GM12878 (cell line): ENCODE results near the gene CETN1. TPM values are rescaled to one million over a fixed set of nuclear protein-coding genes. Genes with fewer than 3 reads are reported as not detected.

Experiments
- ATAC-seq: fragments of 200-7000 bp; cut with Tn5 transposase; 3 replicates; pipeline ENCODE4 v1.9.1; 2020; ENCODE audit warnings: mild to moderate bottlenecking, moderate library complexity
- BruUV-seq: library from RNA; stranded (reverse); fragments of 400-500 nt; replicated peaks from 2 replicates; lab custom pipeline; 2021; lab: Mats Ljungman, UMichigan
- CTCF ChIA-PET: fragments of 300-600 bp; sonication (Branson Sonifier 250); formaldehyde crosslinking; extraction: SDS; loops from one replicate; lab custom pipeline; 2021; ENCODE audit warnings: inconsistent platforms; lab: Yijun Ruan, JAX
- POLR2A ChIA-PET: fragments of 350-600 bp; formaldehyde crosslinking; extraction: SDS; loops from one replicate; lab custom pipeline; 2021; ENCODE audit warnings: inconsistent platforms; lab: Charles Lee
- RAD21 ChIA-PET: fragments of 300-600 bp; sonication (Branson Sonifier 250); formaldehyde crosslinking; loops from one replicate; lab custom pipeline; 2023; ENCODE audit warnings: antibody characterized with exemption; ENCODE audit not compliant: unreplicated experiment; lab: Charles Lee
- SMC1A ChIA-PET: fragments of 300-600 bp; sonication (Branson Sonifier 250); formaldehyde crosslinking; loops from one replicate; lab custom pipeline; 2023; ENCODE audit not compliant: unreplicated experiment, uncharacterized antibody; lab: Charles Lee
- DNase-seq: peaks from one replicate; pipeline ENCODE4 v3.0.0-alpha.2; 2011; ENCODE audit warnings: low read depth, low spot score
- FAIRE-seq: peaks from 3 replicates; lab custom pipeline; 2011; peaks lifted over from hg19 to GRCh38; lab: Jason Lieb, UNC
- H2AFZ ChIP-seq: 2 replicates; pipeline ENCODE4 v1.6.0; 2011; ENCODE audit warnings: low read depth, low read length, control low read depth; ENCODE audit not compliant: control insufficient read depth
- H3K27ac ChIP-seq: 2 replicates; pipeline ENCODE4 v1.5.1; 2011; ENCODE audit warnings: control low read depth; ENCODE audit not compliant: control insufficient read depth, insufficient read depth
- H3K27me3 ChIP-seq, 2 experiments: replicated peaks in 1 of 2; 2 replicates each; pipeline versions ENCODE4 v1.6.0 to v1.6.1; 2011; ENCODE audit warnings: low read length in 1 of 2; ENCODE audit not compliant: control insufficient read depth in 2 of 2, insufficient read depth in 2 of 2
- H3K36me3 ChIP-seq, 2 experiments: 2 replicates each; pipeline ENCODE4 v1.5.1; 2011; ENCODE audit warnings: low read length in 1 of 2; ENCODE audit not compliant: control insufficient read depth in 2 of 2, insufficient read depth in 2 of 2
- H3K4me1 ChIP-seq: 2 replicates; pipeline ENCODE4 v1.6.1; 2011; ENCODE audit warnings: mild to moderate bottlenecking, low read length, moderate library complexity, mixed read lengths; ENCODE audit not compliant: control insufficient read depth, insufficient read depth
- H3K4me2 ChIP-seq: 2 replicates; pipeline ENCODE4 v1.6.0; 2011; ENCODE audit warnings: control low read depth; ENCODE audit not compliant: control insufficient read depth, insufficient read depth
- H3K4me3 ChIP-seq: fragments of 200-600 bp; sonication (generic); 2 replicates; pipeline ENCODE4 v1.5.1; 2016
- H3K79me2 ChIP-seq: 2 replicates; pipeline ENCODE4 v1.6.0; 2011; ENCODE audit warnings: low read length; ENCODE audit not compliant: control insufficient read depth, insufficient read depth
- H3K9ac ChIP-seq: 2 replicates; pipeline ENCODE4 v1.8.0; 2011; ENCODE audit warnings: low read length, control low read depth, mixed read lengths; ENCODE audit not compliant: control insufficient read depth, insufficient read depth
- H3K9me3 ChIP-seq: replicated peaks from 3 replicates; pipeline ENCODE4 v1.5.1; 2011; ENCODE audit warnings: mild to moderate bottlenecking, low read length; ENCODE audit not compliant: control insufficient read depth, insufficient read depth
- H4K20me1 ChIP-seq: 2 replicates; pipeline ENCODE4 v1.6.0; 2011; ENCODE audit not compliant: control insufficient read depth, insufficient read depth
- ATF3 ChIP-seq: IDR thresholded peaks from 2 replicates; pipeline ENCODE4 v1.6.1; 2011; ENCODE audit warnings: low read depth, mild to moderate bottlenecking, low read length, moderate library complexity, borderline replicate concordance; ENCODE audit errors: extremely low read depth
- BRCA1 ChIP-seq: IDR thresholded peaks from 2 replicates; pipeline ENCODE4 v1.6.1; 2011; ENCODE audit warnings: low read depth, low read length, improper control_type of control experiment
- CUX1 ChIP-seq: IDR thresholded peaks from 2 replicates; pipeline ENCODE4 v1.6.1; 2012; ENCODE audit warnings: improper control_type of control experiment, low read depth, low read length; ENCODE audit not compliant: insufficient replicate concordance
- EED ChIP-seq: sonication (generic); IDR thresholded peaks from 2 replicates; pipeline ENCODE4 v1.6.1; 2016; ENCODE audit warnings: antibody characterized with exemption, low read depth
- FOXM1 ChIP-seq: IDR thresholded peaks from 2 replicates; pipeline ENCODE4 v1.6.1; 2012; ENCODE audit warnings: low read depth, mild to moderate bottlenecking, inconsistent platforms, low read length, moderate library complexity
- HDAC2 ChIP-seq: fragments of 200-600 bp; sonication (generic); IDR thresholded peaks from 2 replicates; pipeline ENCODE4 v1.6.1; 2017
- MYB ChIP-seq: fragments of 150-350 bp; IDR thresholded peaks from 2 replicates; pipeline ENCODE4 v1.6.1; 2014; ENCODE audit warnings: mild to moderate bottlenecking, low read depth, low read length, borderline replicate concordance
- NFYA ChIP-seq: IDR thresholded peaks from 2 replicates; pipeline ENCODE4 v1.6.1; 2011; ENCODE audit warnings: low read depth, mild to moderate bottlenecking, low read length, improper control_type of control experiment, borderline replicate concordance
- NR2F1 ChIP-seq: fragments of 450-650 bp; conservative IDR thresholded peaks from 2 replicates; pipeline ENCODE4 v1.6.1; 2017; ENCODE audit warnings: mild to moderate bottlenecking
- NRF1 ChIP-seq: conservative IDR thresholded peaks from 2 replicates; pipeline ENCODE4 v1.6.1; 2011; ENCODE audit warnings: mild to moderate bottlenecking, low read depth, low read length, improper control_type of control experiment
- PAX5 ChIP-seq: IDR thresholded peaks from 2 replicates; pipeline ENCODE4 v1.6.1; 2011; ENCODE audit warnings: low read depth, low read length, borderline replicate concordance
- TCF12 ChIP-seq: IDR thresholded peaks from 2 replicates; pipeline ENCODE4 v1.6.1; 2011; ENCODE audit warnings: low read depth, mild to moderate bottlenecking, low read length
- ZNF207 ChIP-seq: fragments of 450-650 bp; IDR thresholded peaks from 2 replicates; pipeline ENCODE4 v1.6.1; 2014; ENCODE audit warnings: antibody characterized with exemption, mild to moderate bottlenecking, borderline replicate concordance
- ZSCAN29 ChIP-seq: fragments of 450-650 bp; IDR thresholded peaks from 2 replicates; pipeline ENCODE4 v1.6.1; 2017; ENCODE audit warnings: mild to moderate bottlenecking, moderate library complexity
- WGBS: methylation state at CpG from one replicate; pipeline ENCODE4 v1.1.6; 2016; ENCODE audit warnings: low lambda C conversion rate; ENCODE audit not compliant: insufficient replicate concordance, insufficient coverage; ENCODE audit errors: missing lambda C conversion rate; 5-methylcytosine and 5-hydroxymethylcytosine counted together
- in situ Hi-C: fragments of 300-500 bp; cut with MboI; formaldehyde crosslinking; loops from 9 replicates; pipeline ENCODE4 v1.14.3; 2018; ENCODE audit warnings: mixed read lengths
- intact Hi-C: fragments of 100-400 bp; cut with micrococcal nuclease; formaldehyde crosslinking; loops from one replicate; pipeline ENCODE4 v1.14.2; 2022; ENCODE audit not compliant: unreplicated experiment
- polyA plus RNA-seq, 11 experiments: library from polyadenylated mRNA; depleted of rRNA in 4 of 11; unstranded in 6 of 11; stranded (reverse) in 5 of 11; fragments of >200 nt; fragmentation: Nextera tagmentation in 4 of 11; fragmentation: Illumina TruSeq in 1 of 11; extraction: Ambion mirVana in 4 of 11; extraction: Trizol in 1 of 11; gene quantifications; 1 replicate in 1 of 11; 2 replicates in 10 of 11; pipeline versions ENCODE4 v1.2.1 to v1.2.3, GENCODE V29; 2011 to 2016; ENCODE audit warnings: inconsistent platforms in 2 of 11, missing spikeins in 2 of 11, low read depth in 1 of 11
- total RNA-seq, 4 experiments: library from RNA; depleted of rRNA in 3 of 4; stranded (reverse); fragments of >200 nt in 3 of 4; fragmentation: Illumina TruSeq in 1 of 4; extraction: Trizol in 1 of 4; gene quantifications; 2 replicates each; pipeline versions ENCODE4 v1.2.1 to v1.2.3, GENCODE V29; 2013 to 2021
- TF ChIP-seq, protein P1 (sequence below): IDR thresholded peaks from 2 replicates; pipeline ENCODE4 v1.6.1; 2012; ENCODE audit warnings: low read depth, low read length, improper control_type of control experiment

CETN1 gene
- total and polyA plus RNA-seq, 10 of the 15 experiments (the other 5 are each of a cell fraction or from before 2014, with no cell fraction given) = not detected

- no peak for TF ChIP-seq CUX1
- no peak for TF ChIP-seq BRCA1
- TF ChIP-seq PAX5 = no peak
- TF ChIP-seq NRF1 = no peak
- TF ChIP-seq FOXM1 = no peak
- no peak for TF ChIP-seq HDAC2
- no peak for TF ChIP-seq MYB
- no peak for TF ChIP-seq ZSCAN29
Observed at GRCh38 chr18:612156-612555, 32.0 kb downstream of the CETN1 start (continued).

DNA sequence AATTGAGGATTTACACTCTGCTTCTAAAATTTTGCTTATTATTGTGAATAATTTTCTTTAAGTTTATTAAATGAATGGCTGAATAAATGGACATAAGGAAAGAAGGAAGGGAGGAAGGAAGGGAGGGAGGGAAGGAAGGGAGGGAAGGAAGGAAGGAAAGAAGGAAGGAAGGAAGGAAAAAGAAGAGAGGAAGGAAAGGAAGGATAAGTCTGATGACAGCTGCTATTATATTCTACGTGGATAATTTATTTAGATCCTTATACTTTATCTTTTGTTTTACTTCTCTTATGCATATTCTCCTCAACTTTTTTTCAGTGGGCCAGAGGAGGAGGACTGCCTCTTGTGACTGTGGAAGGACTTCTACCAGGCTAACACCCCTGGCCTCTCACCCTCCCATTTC is 34.0 kb downstream of the CETN1 start:
- Histone ChIP-seq H2AFZ (no peak overlapping the region), H3K36me3 (no peaks in the 10 kb centered on the region), H3K4me1 (no peaks in the 10 kb centered on the region), H3K4me2 (no peak overlapping the region), H4K20me1 (no peaks in the 10 kb centered on the region), H3K4me3 (no peak overlapping the region), H3K79me2 (no peaks in the 10 kb centered on the region), H3K9ac (no peak overlapping the region), H3K9me3 (no peaks in the 10 kb centered on the region), H3K27me3 (no peaks in the 10 kb centered on the region), H3K27ac (no peak overlapping the region)
- DNase-seq (no peak), FAIRE-seq (no peak), ATAC-seq (no peak)
- intact Hi-C loops (no loop called here), in situ Hi-C loops (loop anchor here (10.0 kb wide), 1 partner anchor 329 kb away; no protein-coding TSS in a partner anchor)
- BruUV-seq = no TSS peak
- SMC1A ChIA-PET = interaction anchor here (1.7 to 2.9 kb wide), 3 partner anchors 9 to 11 kb away, joined by 3 to 17 read pairs (median 7); no protein-coding TSS in a partner anchor
- 0% methylated on average over 1 of the region's 1 CpG for WGBS
- no peak for TF ChIP-seq NRF1
- TF ChIP-seq NFYA = no peak
- TF ChIP-seq NR2F1 = no peak
- TF ChIP-seq TCF12 = no peak
- no peak for TF ChIP-seq ATF3
- TF ChIP-seq ZNF207 = no peak
- TF ChIP-seq, protein P1, sequence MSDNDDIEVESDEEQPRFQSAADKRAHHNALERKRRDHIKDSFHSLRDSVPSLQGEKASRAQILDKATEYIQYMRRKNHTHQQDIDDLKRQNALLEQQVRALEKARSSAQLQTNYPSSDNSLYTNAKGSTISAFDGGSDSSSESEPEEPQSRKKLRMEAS = no peak
- no peak for TF ChIP-seq EED
- CTCF ChIA-PET = interaction anchor here (1.2 to 1.9 kb wide), 4 partner anchors 10 to 86 kb away, joined by 4 to 6 read pairs (median 4); no protein-coding TSS in a partner anchor
- POLR2A ChIA-PET = interaction anchor here (0.5 kb wide), 1 partner anchor 131 kb away, joined by 3 read pairs; no protein-coding TSS in a partner anchor
- RAD21 ChIA-PET = interaction anchor here (0.6 to 1.5 kb wide), 3 partner anchors 109 to 218 kb away, joined by 3 to 5 read pairs (median 5); no protein-coding TSS in a partner anchor
